HG03469 (cell line): Measurements from ENCODE around the gene LIPN.

Experiments
- ATAC-seq: cut with Tn5 transposase; IDR thresholded peaks from one replicate; pipeline ENCODE4 v1.9.1; 2021; ENCODE audit warnings: mild to moderate bottlenecking, moderate library complexity, moderate number of reproducible peaks; ENCODE audit not compliant: unreplicated experiment

The LIPN gene

DNA sequence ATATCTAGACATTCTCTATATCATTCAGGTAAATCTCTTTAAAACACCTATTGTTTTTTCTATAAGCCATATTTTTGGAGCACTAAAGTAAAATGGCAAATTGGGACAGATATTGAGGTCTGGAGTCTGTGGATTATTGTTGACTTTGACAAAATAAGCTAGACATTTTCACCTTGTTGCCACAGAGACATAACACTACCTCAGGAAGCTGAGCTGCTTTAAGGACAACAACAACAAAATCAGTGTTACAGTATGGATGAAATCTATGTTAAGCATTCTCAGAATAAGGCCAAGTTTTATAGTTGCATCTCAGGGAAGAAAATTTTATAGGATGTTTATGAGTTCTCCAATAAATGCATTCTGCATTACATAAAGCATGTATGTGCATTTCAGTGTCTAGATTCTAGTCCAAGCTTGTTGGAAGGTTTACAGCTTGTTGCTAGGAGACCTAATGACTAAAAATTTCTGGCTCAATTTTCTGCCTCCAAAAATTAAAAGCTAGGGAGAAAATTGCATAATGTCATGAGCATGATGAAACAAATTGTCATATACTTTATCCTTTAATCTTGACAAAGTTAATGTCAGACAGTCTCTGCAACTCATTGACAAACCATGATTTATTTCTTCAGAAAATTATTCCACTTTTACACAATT, 61.1 kb downstream of the LIPN start:
- no peak for ATAC-seq

DNA sequence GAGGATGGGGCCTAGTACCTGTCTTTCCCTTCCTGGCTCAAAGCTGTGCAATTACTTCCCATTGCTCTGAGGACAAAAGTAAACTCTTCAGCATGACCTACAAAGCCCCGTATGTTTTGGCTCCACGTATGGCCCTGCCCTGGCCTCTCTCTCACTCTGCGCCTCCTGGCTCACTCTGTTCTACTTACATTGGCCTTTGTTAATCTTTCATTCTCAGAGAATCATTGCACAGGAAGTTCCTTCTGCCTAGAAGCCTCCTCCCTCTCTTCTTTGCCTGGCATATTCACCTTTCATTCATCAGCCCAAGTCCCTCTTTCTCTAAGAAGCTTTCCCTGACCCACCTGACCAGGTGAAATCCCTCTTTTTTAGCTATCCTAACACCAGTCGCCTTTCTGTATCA, 66.6 kb downstream of the LIPN start:
- ATAC-seq, result no peak

DNA sequence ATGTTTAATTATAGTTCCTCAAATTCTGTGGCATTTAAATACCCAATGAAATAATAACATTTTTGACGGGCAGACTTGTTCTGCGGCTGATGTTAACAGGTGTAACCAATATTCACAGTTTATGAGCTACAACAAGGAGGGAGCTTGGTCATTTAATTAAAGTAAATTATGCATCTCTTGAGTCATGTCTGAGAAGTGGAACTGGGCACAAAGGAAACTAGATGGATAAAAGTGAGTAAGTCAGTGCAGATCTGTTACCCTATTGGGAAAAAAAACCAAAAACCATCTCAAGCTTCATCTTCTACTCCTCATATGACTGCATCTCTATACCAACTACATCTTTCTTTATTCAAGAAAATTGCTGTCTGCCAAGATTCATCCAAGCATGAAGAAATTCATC, 67.9 kb downstream of the LIPN start:
- no peak for ATAC-seq

DNA sequence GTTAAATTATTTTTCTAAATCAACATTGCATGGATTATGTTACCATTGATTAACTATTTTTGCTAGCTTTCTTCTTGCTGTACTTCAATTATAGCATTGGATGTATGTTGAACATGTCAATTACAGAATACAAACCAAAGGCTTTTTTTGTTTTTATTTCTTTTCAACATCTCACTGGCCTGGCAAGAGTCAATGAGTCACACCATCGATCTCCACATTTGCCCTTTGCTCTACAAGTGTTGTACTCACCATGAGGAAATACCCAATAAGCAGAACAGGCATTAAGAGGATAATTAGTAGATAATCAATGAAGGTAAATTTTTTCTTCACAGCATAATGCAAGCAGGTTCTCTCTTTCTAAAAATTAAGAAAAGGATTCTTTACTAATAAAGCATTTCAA, 68.5 kb downstream of the LIPN start:
- ATAC-seq, result no peak
